Natural killer cell (primary cell): ENCODE data around the gene FKBP15. TPM values are rescaled to one million over a fixed set of nuclear protein-coding genes. Genes with fewer than 3 reads are reported as not detected.
A peak's percentile ranks its signal among the peaks of the same experiment; 100 is the strongest.
"Not testable (repeated sequence)": the region's sequence is repeated elsewhere in the genome, so short reads cannot be mapped to it uniquely, and the experiment has no call there.

ENCODE experiments used
- ATAC-seq, 3 donors: fragments of 150-1000 bp in 2 of 3; fragments of 200-7000 bp in 1 of 3; cut with Tn5 transposase; 1 replicate in 1 of 3; 2 replicates in 2 of 3; pipeline ENCODE4 v1.10.0; 2021; ENCODE audit warnings: mild to moderate bottlenecking in 2 of 3, moderate library complexity in 2 of 3
- DNase-seq, 2 donors: peaks; one replicate each; pipeline versions ENCODE4 v3.0.0 to v3.0.0-alpha.2; 2013 to 2021; ENCODE audit warnings: mixed read lengths in 1 of 2
- H3K27ac ChIP-seq: one replicate; pipeline ENCODE4 v1.5.1; 2013; ENCODE audit warnings: mild to moderate bottlenecking, low read length
- H3K27me3 ChIP-seq: one replicate; pipeline ENCODE4 v1.6.1; 2013; ENCODE audit warnings: low read length; ENCODE audit not compliant: control insufficient read depth, insufficient read depth
- H3K36me3 ChIP-seq: one replicate; pipeline ENCODE4 v1.6.1; 2013; ENCODE audit warnings: low read length; ENCODE audit not compliant: control insufficient read depth, insufficient read depth
- H3K4me1 ChIP-seq: one replicate; pipeline ENCODE4 v1.6.1; 2013; ENCODE audit warnings: low read length; ENCODE audit not compliant: control insufficient read depth, insufficient read depth
- H3K4me3 ChIP-seq: one replicate; pipeline ENCODE4 v1.5.1; 2013; ENCODE audit warnings: low read length
- H3K9me3 ChIP-seq: one replicate; pipeline ENCODE4 v1.6.1; 2013; ENCODE audit warnings: low read length; ENCODE audit not compliant: control insufficient read depth, insufficient read depth
- H3K27ac Mint-ChIP-seq, 2 donors: one replicate each; pipeline ENCODE4 v1.8.0; 2022; ENCODE audit warnings: mild to moderate bottlenecking in 2 of 2, mixed read lengths in 2 of 2, moderate library complexity in 1 of 2
- H3K27me3 Mint-ChIP-seq, 2 donors: one replicate each; pipeline ENCODE4 v1.8.0; 2022; ENCODE audit warnings: low read depth in 2 of 2, mixed read lengths in 2 of 2
- H3K36me3 Mint-ChIP-seq: one replicate; pipeline ENCODE4 v1.8.0; 2022; ENCODE audit warnings: mixed read lengths
- H3K4me1 Mint-ChIP-seq, 2 donors: one replicate each; pipeline ENCODE4 v1.8.0; 2022; ENCODE audit warnings: mixed read lengths in 2 of 2
- H3K4me3 Mint-ChIP-seq: one replicate; pipeline ENCODE4 v1.8.0; 2022; ENCODE audit warnings: mild to moderate bottlenecking, moderate library complexity, mixed read lengths
- H3K9me3 Mint-ChIP-seq, 2 donors: one replicate each; pipeline ENCODE4 v1.8.0; 2022; ENCODE audit warnings: mixed read lengths in 2 of 2
- WGBS: methylation state at CpG from one replicate; pipeline ENCODE4 v1.1.7; 2013; ENCODE audit warnings: missing lambda C conversion rate; ENCODE audit not compliant: insufficient coverage; 5-methylcytosine and 5-hydroxymethylcytosine counted together
- intact Hi-C: fragments of 100-400 bp; cut with micrococcal nuclease; formaldehyde crosslinking; loops from one replicate; pipeline ENCODE4 v1.14.2; 2022
- total RNA-seq, 4 donors: library from RNA; stranded (reverse); fragments of 120-200 nt in 1 of 4; gene quantifications; one replicate each; pipeline versions ENCODE4 v1.2.3 to v1.2.4, GENCODE V29; 2013 to 2022
- TF ChIP-seq, protein P1 (sequence below): fragments of 200-600 bp; IDR thresholded peaks from one replicate; pipeline ENCODE4 v1.8.0; 2022; ENCODE audit warnings: antibody characterized with exemption

The FKBP15 gene
- total RNA-seq, 3 donors from 2014 or later (not counting 1 experiment from before 2014, with no cell fraction given): 35.0 to 37.9 (median 35.9) TPM

DNA sequence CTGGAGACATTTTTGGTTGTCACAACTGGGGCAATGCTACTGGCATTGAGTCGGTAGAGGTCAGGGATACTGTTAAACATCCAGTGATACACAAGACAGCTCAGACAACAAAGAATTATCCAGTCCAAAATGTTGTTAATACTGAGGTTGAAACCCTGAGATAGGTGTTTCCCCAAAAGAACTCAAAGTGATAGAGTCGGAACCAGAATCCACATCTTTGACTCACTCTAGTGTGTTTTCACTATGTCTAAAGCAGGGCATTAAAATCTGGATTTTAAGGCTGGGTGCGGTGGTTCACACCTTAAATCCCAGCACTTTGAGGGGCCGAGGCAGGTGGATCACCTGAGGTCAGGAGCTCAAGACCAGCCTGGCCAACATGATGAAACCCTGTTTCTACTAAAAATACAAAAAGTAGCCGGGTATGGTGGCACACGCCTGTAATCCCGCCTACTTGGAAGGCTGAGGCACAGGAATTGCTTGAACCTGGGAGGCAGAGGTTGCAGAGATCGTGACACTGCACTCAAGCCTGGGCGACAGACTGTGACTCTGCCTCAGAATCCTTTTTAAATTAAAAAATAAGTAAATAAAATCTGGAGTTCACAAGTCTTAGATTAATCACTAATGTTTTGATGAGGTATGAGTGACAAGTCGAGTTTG, 17.3 kb upstream of the FKBP15 start:
- Mint-ChIP-seq H3K36me3 (no peaks in the 10 kb centered on the region), H3K4me3 (no peak overlapping the region), H3K27me3 (no peaks in the 10 kb centered on the region), H3K4me1 (peaks cover 1 to 6% of the 10 kb centered on the region in 2 donors), H3K9me3 (no peaks in the 10 kb centered on the region), H3K27ac (no peak overlapping the region)
- Histone ChIP-seq H3K9me3 (no peaks in the 10 kb centered on the region), H3K27me3 (no peaks in the 10 kb centered on the region), H3K36me3 (no peaks in the 10 kb centered on the region), H3K27ac (no peak overlapping the region), H3K4me3 (no peak overlapping the region), H3K4me1 (no peaks in the 10 kb centered on the region)
- TF ChIP-seq, protein P1, sequence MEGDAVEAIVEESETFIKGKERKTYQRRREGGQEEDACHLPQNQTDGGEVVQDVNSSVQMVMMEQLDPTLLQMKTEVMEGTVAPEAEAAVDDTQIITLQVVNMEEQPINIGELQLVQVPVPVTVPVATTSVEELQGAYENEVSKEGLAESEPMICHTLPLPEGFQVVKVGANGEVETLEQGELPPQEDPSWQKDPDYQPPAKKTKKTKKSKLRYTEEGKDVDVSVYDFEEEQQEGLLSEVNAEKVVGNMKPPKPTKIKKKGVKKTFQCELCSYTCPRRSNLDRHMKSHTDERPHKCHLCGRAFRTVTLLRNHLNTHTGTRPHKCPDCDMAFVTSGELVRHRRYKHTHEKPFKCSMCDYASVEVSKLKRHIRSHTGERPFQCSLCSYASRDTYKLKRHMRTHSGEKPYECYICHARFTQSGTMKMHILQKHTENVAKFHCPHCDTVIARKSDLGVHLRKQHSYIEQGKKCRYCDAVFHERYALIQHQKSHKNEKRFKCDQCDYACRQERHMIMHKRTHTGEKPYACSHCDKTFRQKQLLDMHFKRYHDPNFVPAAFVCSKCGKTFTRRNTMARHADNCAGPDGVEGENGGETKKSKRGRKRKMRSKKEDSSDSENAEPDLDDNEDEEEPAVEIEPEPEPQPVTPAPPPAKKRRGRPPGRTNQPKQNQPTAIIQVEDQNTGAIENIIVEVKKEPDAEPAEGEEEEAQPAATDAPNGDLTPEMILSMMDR: no peak
- 92% methylated on average over 10 of the region's 10 CpGs for WGBS
- intact Hi-C loops: no loop called here
- no peak for ATAC-seq
- no peak for DNase-seq

DNA sequence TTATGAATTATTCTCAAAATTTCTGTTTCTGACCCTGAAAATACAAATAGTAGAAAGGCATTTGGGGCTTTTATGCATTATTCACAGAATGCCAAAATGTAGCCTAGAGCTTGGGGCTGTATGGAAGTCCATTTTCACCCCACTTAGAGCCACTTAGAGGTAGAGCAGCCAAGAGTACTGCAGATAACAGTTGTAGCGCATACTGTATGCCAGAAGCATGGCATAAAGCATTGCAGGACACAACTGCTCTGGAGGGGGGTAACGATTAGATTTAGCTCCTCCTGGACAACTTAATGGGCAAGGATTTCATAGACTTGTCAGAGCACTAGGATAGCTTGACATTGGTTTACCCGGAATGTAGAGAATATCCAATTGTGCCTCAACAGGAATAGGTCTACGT, 15.9 kb upstream of the FKBP15 start:
- Histone ChIP-seq H3K9me3 (no peaks in the 10 kb centered on the region), H3K27ac (no peak overlapping the region), H3K27me3 (no peaks in the 10 kb centered on the region), H3K4me1 (peaks cover 6% of the 10 kb centered on the region), H3K36me3 (no peaks in the 10 kb centered on the region), H3K4me3 (no peak overlapping the region)
- 95% methylated on average over 4 of the region's 4 CpGs for WGBS
- no peak overlapping the region for H3K4me3 Mint-ChIP-seq
- TF ChIP-seq, protein P1: no peak
- no peaks in the 10 kb centered on the region for H3K9me3 Mint-ChIP-seq
- ATAC-seq (no peak), DNase-seq (no peak)
- peaks cover 14 to 19% of the 10 kb centered on the region in 2 donors for H3K4me1 Mint-ChIP-seq
- no peaks in the 10 kb centered on the region for H3K27me3 Mint-ChIP-seq
- H3K27ac Mint-ChIP-seq: no peak overlapping the region
- H3K36me3 Mint-ChIP-seq: no peaks in the 10 kb centered on the region
- intact Hi-C loops: no loop called here

DNA sequence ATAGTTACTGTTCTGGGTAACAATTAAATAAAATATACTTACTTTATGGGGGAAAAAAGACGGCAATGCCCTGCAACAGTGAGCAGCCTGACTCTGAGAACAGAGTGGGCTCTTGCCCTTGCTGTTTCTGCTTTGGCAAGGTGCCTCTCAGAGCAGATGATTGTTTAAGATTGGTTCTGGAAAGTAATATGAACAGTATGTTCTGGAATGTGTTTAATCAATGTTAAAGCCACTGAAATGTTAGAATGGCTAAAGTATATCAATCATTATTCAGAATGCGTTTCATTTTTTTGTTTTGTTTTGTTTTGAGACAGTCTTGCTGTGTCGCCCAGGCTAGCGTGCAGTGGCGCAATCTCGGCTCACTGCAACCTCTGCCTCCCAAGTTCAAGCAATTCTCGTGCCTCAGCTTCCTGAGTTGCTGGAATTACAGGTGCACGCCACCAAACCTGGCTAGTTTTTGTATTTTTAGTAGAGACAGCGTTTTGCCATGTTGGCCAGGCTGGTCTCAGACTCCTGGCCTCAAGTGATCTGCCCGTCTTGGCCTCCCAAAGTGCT, 14.7 kb upstream of the FKBP15 start:
- H3K4me3 Mint-ChIP-seq, H3K4me1 ChIP-seq: not testable (repeated sequence)

DNA sequence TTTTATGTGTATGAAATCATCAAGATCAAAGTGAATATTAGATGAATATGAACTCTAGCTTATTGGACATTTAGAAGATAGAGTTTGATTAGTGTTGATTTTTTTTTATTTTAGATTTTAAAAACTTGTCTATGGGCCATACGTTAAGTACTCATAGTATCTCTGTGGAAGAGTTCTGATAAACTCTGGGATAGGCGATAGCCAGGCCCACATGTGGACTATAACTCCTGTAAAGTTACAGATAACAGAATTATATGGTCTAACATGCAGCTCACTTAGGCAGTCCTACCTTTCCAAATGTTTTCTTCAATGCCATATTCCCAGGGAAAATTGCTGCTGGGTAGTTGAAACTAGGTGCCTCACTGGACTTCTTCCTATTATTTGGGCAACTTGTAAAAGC, 10.6 kb upstream of the FKBP15 start:
- no peaks in the 10 kb centered on the region for H3K9me3 ChIP-seq
- peaks cover 6% of the 10 kb centered on the region for H3K4me1 ChIP-seq
- intact Hi-C loops: no loop called here
- DNase-seq: no peak
- WGBS: 100% methylated on average over 2 of the region's 2 CpGs
- peak overlapping the region; percentile 79 for H3K4me3 Mint-ChIP-seq
- H3K27me3 ChIP-seq: no peaks in the 10 kb centered on the region
- H3K4me3 ChIP-seq: no peak overlapping the region
- H3K36me3 ChIP-seq: no peaks in the 10 kb centered on the region
- H3K27ac ChIP-seq: no peak overlapping the region
- peak overlapping the region; percentile 93 to 96 for H3K27ac Mint-ChIP-seq
- ATAC-seq: no peak
- TF ChIP-seq, protein P1: no peak
- H3K9me3 Mint-ChIP-seq: no peaks in the 10 kb centered on the region
- H3K27me3 Mint-ChIP-seq: no peaks in the 10 kb centered on the region
- H3K36me3 Mint-ChIP-seq: no peaks in the 10 kb centered on the region
- H3K4me1 Mint-ChIP-seq: peaks cover 16 to 21% of the 10 kb centered on the region in 2 donors

More for the DNA sequence above, 14.7 kb upstream of the FKBP15 start:
- H3K27ac ChIP-seq, H3K9me3 ChIP-seq, ATAC-seq, H3K36me3 Mint-ChIP-seq, H3K4me3 ChIP-seq, H3K36me3 ChIP-seq, H3K27me3 Mint-ChIP-seq, DNase-seq, H3K27me3 ChIP-seq, intact Hi-C loops, H3K9me3 Mint-ChIP-seq: not testable (repeated sequence)
- peaks cover 16 to 21% of the 10 kb centered on the region in 2 donors for H3K4me1 Mint-ChIP-seq
- 90% methylated on average over 10 of the region's 10 CpGs for WGBS
- H3K27ac Mint-ChIP-seq: peak overlapping the region; percentile 93 to 96
